Measurements from ENCODE around the gene PTCH2.
"Not testable (repeated sequence)": the region's sequence is repeated elsewhere in the genome, so short reads cannot be mapped to it uniquely, and the experiment has no call there.

PTCH2 gene

GRCh38 chr1:44838294-44838693 lies 4.8 kb downstream of the PTCH2 start:
- DNase-seq: not testable (repeated sequence)

DNA sequence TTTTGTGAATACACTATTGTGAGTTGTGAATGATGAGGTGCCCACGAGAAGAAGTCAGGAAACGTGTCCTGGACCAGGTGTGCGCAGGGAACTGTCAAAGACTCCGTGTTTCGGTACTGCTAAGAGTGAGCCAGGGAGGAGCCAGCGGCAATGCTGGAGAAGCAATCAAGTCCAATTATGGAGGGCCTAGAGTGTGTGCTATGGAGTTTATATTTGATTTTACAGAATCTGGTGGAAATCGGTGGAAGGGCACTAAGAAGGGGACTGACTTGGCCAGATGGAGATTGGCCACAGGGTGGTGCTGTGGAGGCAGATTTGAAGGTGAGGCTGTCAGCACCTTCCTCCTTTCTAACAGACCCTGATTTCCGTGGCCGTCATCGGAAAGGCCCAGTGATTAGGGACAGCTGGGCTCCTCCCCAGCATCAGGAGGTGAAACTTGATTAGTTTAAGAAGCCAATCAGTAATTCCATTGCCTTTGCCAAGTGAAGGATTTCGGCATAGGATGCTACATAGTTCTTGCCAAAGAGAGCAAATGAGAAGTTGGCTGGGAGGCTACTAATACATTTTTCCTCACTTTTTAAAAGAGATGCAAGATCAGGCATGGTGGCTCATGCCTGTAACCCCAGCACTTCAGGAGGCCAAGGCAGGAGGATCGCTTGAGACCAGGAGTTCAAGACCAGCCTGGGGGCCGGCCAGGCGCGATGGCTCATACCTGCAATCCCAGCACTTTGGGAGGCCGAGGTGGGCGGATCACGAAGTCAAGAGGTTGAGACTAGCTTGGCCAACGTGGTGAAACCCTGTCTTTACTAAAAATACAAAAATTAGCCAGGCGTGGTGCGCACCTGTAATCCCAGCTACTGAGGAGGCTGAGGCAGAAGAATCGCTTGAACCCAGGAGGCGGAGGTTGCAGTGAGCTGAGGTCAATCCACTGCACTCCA lies 7.0 kb downstream of the PTCH2 start:
- peak; percentile 75 for DNase-seq

DNA sequence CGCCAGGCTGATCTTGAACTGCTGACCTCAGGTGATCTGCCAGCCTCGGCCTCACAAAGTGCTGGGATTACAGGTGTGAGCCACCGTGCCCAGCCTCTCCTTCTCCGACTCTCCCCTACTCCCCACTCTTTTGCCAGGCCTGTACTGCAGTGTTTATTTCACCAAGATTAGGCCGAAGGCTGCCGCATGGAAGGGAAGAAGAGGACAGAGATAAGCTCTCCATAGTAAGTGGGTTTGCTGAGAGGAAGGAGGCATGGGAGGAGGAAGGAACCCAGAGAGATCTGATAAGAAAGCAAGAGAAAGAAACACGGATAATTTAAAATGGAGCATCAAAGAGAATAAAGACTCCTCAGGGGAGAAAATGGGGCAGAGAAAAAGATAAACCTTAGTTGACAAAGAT lies 8.7 kb downstream of the PTCH2 start:
- DNase-seq: no peak

DNA sequence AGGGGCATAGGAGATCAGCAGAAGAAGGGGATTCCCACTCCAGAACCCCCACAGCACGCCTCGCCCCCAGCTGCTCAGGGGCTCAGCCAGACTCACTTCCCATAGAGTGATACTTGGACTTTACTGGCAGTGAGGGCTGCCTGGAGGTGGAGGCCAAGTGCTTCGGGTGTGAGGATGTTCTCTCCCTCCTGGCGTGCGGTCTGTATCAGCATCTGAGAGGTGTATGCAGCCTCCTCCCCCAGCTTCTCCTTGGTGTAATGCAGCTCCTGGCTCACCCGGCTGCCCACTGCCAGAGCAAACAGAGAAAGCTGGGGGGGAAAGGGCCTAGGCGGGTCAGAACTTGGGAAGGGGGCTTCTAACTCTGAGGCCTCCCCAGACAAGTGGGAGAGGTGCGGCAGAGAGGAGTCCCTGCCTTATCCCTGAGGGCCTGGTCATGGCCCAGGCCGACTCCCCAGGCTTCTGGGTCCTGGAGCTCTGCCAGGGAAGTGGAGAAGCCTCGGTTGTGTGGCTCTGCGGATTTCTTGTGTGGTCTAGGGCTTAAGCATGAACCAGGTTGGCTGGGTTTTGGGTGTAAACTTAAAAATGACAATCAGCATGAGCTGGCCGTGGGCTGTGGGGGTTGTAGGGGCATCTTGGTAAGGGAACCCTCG lies 10.9 kb downstream of the PTCH2 start:
- DNase-seq: no peak

- DNase-seq: no peak
Observed at GRCh38 chr1:44831516-44831915, 11.5 kb downstream of the PTCH2 start.

- no peak for DNase-seq
Observed at GRCh38 chr1:44830900-44831304, 12.2 kb downstream of the PTCH2 start.

DNA sequence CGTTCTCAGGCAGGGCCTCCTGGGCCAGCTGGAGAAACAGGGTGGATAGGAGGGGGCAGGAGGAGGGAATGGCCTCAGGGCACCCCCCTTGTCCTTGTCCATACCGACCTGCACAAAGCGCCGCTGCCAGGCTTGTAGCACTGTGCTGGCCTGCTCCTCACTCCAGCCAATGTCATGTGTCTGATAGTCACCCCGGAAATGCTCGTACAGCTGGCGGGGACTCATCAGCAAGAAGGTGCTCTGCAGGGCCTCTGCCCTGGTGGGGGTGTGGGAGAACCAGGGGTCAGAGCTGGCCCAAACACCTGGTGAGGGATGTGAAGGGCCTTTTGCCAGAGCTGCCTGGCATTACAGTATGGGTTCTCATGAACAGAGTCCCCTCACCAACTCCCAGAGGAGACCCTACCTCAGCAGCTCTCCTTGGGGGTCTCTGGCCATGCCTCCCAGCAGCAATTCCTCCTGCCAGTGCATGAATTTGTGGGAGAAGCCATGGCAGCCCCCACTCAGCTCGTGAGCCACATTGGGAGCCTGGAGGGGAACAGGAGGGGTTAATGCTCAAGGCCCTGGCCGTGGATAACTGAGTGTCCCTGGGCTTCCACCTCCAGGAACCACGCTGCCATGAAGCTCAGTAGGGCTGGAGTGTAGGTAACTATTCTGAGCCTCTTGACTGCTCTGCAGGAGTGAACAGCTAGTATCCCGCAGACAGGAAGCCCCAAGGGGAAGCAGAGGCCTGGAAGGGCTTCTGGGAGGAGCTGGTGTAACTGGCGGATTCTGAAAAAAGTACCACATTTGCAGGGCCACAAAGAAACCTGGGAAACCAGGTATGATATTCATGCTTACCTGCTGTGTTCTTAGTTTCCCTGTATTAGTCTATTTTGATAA lies 13.3 kb downstream of the PTCH2 start:
- no peak for DNase-seq

DNA sequence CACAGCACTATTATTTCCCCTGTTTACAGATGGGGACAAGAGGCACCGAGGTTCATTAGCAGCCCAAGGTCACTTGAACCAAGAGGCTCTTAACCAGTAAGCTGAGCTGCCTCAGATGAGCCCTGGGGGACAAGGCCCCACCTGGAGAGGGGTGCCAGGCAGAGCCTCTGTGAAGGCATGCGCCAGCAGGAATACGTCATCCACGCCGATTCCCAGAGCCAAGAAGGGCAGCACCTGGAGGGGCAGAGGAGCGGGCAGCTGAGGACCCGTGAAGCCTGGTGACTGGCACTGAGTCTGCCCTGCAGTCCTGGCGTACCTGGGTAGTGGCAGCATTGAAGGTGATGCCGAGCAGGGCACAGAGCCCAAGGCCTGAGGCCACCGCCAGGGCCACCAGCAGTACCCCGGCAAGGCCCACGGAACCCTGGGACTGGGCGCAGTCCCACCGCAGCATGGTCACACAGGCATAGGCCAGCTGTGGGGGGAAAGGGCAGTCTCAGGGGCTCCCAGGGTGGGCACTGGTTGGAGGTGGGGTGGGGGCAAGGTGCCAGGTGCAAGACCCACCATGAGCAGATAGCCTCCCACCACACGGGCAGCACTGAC lies 14.1 kb downstream of the PTCH2 start:
- no peak for DNase-seq

- DNase-seq: no peak
Observed at GRCh38 chr1:44828003-44828651, 14.9 kb downstream of the PTCH2 start.

GRCh38 chr1:44827197-44828002 lies 15.7 kb downstream of the PTCH2 start:
- DNase-seq: no peak

DNA sequence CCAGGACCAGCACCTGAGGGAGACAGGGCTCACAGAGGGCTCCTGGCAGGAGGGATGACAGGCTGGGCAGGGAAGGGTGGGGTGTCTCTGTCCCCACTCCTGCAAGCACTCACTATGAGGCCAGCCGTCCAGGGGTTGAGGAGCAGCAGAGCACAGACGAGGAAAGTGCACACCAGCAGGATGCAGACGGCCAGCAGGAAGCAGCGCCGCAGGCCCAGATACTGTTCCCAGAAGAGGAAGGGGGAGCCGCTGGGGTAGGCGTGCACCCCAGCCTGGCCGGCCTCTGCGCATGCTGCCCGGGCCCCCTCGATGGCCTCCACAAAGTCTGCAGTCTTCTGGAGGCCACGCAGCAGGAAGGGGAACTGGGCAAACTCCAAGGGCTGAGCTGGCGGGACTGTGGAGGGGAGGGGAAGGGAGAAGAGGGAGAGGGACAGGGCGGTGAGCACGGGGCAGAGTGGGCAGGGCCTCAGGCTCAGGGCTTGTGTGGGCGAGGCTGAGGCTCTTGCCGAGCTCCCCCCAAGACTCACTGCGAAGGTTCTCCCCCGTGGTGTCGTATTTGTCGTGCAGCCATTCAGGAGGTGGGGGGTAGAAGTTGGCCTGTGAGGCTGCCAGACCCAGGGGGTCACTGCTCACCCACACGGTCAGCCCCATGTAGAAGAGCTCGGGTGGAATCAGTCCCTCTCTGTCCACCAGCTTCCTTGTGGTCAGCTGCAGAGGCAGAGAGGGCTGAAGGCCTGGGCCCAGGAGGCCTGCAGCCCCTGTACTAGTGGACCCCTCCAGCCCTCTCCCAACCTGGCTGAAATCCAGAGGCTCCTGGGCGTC lies 16.5 kb downstream of the PTCH2 start:
- DNase-seq: no peak

GRCh38 chr1:44824392-44824791 lies 18.7 kb downstream of the PTCH2 start:
- not testable (repeated sequence) for DNase-seq

DNA sequence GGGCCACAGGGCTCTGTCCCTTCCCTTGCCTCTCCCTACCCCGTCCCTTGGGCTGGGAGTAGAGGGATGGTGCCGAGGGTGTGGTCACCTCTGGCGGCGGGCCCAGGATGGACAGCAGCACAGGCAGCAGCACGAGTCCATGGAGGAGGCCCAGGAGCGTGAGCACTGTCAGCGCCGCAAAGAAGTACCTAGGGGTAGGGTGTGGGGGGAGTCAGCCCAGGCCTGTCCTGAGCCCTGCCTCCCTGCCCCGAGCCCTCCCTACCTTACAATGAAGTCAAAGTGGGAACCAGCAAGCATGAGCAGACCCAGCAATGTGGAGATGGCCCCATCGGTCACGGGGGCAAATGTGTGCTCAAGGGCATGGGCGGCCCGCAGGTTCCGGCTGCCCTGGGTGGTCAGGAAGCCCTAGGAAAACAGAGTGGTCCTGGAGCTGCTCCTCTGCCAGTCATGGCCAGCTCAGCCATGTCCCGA lies 20.0 kb downstream of the PTCH2 start:
- no peak for DNase-seq

GRCh38 chr1:44822131-44822701 lies 20.8 kb downstream of the PTCH2 start:
- no peak for DNase-seq

- no peak for DNase-seq
Observed at GRCh38 chr1:44821240-44821715, 21.8 kb downstream of the PTCH2 start.

DNA sequence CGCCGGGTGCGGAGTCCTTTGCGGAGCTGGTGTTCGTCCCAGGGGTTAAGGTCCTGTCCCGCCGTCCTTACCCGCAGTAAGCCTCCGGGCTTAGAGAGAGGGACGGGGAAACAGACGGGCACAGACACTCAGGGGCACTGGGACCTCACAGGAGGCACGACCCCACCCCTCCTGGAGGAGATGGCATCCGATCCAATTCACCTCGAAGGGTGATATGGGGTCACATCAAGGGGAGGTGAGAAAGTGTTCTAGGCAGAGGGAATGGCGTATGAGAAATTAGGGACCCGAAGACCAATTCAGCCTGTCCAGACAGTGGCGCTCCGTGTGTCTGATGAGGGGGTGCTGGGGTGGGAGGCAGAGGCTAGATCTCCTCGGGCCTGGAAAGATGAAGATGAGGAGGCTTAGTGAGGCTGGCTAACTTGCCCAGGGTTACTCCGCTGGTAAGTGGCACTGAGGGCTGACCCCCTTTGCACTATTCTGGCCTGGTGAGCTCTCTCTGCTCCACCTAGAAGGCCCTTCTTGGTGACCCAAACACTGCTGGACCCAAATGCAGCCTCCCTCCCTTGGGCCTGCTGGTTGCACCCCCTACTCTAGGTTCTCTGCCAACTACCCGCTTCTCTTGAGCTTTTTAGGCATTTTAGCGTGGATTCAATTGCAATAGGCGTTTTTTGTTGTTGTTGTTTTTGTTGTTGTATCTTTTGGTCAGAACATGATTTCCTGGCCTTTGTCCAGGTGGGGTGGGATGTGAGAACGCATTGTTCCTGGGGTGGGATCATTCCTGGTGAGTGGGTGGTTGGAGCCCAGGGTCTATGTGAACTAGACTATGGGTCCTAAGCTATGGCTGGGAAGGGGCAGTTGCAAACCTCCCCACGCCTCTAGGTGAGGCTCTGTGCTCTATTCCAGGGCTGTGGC lies 22.5 kb downstream of the PTCH2 start:
- DNase-seq: no peak

DNA sequence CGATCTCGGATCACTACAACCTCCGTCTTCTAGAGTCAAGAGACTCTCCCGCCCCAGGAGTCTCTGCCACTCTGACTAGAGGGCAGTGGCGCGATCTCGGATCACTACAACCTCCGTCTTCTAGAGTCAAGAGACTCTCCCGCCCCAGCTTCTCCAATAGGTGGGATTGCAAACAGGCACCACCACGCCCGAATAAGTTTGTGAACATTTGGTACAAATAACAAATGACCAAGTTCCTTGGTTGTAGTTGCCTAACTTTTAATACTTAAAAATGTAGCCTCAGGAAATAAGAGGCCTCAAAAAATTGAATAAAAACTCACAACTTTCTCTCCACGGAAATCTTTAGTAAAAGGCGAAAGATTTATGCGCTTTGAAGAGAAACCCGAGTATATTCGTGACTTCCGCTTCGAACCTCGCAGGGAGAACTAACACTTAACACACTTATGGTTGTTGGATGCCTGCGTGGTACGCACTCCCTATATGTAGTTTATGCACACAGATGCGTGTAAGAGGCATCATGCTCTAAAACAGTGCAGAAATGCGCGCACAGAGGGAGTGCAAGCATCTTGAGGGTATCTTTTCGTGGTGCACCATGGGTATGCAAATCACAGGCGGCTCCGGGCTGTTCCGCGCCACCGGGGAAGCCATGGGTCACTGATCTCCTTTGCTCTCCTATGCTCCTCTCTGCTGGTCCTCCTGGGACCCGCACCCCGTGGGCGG lies 23.3 kb downstream of the PTCH2 start:
- DNase-seq: peak; percentile 98

DNA sequence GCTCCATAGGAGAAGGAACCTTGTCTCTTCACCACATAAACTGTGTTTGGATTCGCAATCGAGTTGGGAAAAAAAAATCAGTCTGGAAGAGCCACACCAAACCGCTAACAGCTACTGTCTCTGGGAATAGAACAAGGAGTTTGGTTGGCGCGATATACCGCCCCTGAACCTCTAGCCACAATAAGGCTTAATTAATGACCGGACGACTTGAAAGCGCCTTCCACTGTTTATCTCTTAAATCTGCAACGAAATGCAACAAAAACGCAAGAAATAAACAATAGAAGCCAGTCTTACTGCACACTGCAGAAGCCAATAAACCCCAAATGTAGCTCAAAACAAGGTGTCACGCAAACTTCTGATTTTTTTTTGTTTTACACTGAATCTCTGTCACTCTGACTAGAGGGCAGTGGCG lies 23.9 kb downstream of the PTCH2 start:
- no peak for DNase-seq
